Stimulated activated CD8-positive, alpha-beta memory T cell treated with anti-CD3 and anti-CD28 coated beads, Interleukin-7, amount 100 ng/mL, for 4 hours (primary cell): ENCODE measurements around the gene ESRRB.
"Not testable (repeated sequence)": the region's sequence is repeated elsewhere in the genome, so short reads cannot be mapped to it uniquely, and the experiment has no call there.

ENCODE experiments used
- DNase-seq, 2 donors: peaks; one replicate each; pipeline ENCODE4 v3.0.0-alpha.2; 2020; ENCODE audit warnings: low read depth in 2 of 2

ESRRB gene

GRCh38 chr14:76497550-76498462 is 121.9 kb downstream of the ESRRB start:
- no peak for DNase-seq

DNA sequence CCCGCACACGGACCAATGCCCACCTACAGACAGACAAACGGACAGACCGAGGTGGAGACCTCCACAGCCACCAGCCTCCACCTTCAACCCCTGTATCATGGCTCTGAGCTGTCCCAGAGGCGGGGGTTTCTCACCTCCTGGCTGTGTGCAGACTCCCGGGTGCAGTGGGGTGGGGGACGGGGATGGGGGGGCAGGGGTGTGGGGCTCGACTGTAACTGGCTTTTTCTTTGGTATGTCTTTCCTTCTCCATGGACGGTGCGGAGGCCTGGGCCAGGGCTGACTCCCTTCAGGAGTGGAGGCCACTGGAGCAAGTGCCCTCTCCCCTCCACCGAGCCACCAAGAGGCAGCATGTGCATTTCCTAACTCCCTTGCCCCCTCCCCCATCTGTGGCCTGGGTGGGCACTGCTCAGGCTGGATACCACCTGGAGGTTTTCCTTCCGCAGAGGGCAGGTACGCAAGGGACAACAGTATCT is 122.6 kb downstream of the ESRRB start:
- DNase-seq: no peak

DNA sequence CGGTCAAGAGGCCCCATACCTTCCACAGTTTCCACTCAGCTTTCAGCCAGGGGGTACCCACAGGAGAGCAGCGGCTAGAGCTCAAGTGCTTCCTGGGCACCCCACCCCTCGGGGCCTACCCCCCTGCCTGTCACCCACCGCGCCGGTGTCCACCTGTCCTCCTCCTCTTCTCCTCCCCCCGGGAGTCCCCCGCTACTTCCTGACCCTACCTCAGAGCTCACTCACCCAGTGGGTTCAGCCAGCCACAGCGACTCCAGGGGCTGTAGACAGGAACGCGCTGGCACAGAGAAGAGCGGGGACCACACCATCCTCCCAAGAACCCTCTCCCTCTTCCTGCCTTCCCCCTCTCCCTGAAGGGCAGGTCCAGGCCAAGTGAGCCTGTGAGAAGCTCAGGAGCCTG is 123.0 kb downstream of the ESRRB start:
- no peak for DNase-seq

- no peak for DNase-seq
These were observed 123.5 kb downstream of the ESRRB start for GRCh38 chr14:76499399-76499798.

DNA sequence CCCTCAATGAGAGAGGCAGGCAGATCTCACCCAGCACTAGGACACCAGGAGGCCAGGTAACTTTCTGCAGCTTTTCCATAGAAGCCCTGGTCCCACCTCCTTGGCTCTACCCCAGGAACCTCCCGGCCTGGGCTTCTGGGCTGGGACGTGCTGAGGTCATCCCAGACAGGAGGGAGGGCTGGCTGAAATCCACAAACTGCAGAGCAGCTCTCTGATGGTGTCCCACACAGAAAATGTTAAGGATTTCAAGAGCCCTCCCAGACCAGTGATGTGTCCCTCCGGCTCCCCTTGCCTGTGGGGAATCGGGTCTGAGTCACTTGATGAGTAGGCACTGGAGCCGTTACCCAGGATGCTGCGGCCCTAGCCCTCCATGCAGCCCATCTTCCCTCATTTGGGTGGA is 124.1 kb downstream of the ESRRB start:
- DNase-seq: no peak

GRCh38 chr14:76500480-76500879 is 124.5 kb downstream of the ESRRB start:
- DNase-seq: no peak

- no peak for DNase-seq
These were observed 125.3 kb downstream of the ESRRB start for GRCh38 chr14:76501156-76501720.

GRCh38 chr14:76502219-76502618 is 126.3 kb downstream of the ESRRB start:
- no peak for DNase-seq

DNA sequence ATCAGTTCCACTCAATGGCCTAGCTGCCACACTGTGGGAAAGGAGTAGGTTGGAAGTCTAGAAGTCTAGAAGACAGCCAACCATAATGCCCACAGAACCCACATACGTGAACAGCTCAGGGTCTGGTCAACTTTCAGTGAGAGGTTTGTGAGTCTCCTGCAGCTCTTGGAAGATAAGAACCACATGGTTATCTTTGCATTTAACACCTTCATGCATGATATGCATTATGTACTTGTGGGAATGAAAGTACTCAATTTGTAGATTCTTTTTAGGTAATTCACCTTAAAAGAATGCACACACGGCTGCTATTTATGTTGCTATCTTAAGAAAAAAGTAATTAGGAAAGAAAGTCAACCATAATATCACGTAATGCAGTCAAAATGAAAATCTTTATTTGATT is 126.7 kb downstream of the ESRRB start:
- DNase-seq: no peak

DNA sequence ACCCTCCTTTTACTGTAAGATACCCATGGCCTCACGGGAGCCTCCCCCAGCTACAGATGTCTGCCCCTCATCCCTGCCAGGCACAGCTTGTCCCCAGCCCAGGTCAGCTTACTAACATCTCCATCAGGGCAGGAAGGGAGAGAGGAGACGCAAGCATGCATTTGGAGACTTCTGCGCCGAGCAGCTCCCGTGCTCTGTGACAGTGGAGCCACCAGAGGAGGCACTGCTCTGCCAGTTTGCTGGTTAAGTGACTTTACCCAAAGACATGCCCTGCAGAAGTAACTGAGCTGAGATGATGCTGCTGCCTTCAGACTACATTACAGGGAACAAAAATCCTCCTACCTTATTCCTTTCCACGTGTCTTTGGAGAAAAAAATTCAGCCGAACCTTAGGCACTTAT is 133.4 kb downstream of the ESRRB start:
- DNase-seq: no peak

- DNase-seq: no peak
These were observed 134.2 kb downstream of the ESRRB start for GRCh38 chr14:76510181-76510580.

DNA sequence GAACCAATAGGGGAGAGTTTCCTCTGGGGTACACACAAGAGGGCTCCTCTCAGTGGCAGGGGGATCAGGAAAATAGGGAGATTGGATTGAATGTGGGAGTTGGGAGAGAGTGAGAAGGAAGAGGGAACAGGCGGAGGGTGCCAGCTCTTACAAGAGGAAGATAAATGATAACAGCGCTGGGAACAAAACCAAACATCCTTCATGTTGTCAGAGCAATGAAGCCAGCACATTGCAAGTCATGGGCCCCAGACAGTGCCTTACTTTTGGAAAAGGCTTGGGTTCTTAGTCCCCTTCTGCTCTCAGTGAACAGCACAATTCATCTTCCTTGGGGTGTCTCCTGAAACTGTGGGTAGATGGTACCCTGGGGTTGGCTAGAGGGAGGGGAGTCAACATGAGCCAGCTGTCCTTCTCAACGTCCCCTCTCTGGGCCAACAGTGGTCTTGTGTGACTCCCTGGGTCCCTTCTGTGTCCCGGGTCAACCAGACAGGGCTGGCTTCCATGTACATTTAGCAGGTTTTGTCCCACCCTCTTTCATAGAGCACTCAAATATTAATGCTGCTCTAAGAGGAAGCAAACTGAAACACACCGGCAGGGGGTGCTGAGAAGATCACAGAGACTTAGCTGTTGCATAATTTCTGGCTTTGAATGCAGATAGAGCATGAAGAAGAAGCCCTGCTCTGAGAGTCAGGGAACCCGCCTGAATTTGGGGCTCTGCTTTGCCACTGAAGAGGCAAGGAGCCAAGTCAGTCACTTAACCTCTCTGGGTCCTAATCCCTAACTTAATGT is 138.5 kb downstream of the ESRRB start:
- no peak for DNase-seq

DNA sequence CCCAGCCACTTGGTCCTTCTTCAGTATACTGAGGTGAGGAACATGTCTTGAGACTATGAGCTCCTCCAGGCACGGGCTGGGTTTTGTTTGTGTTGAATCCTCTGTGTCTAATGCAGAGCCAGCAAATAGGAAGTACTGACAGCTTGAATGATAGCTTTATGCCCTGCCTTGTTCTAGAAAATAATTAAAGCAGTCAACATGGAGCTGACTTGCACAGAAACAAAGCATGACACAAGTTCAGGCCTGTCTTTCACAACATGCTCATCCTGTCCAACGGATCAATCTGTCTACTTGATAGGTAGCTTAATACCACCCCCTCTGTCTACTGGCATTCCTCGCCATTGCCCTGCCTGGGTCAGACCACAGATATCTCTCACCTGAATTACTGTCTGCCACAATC is 140.9 kb downstream of the ESRRB start:
- DNase-seq: no peak

- no peak for DNase-seq
These were observed 142.4 kb downstream of the ESRRB start for GRCh38 chr14:76518366-76518765.

DNA sequence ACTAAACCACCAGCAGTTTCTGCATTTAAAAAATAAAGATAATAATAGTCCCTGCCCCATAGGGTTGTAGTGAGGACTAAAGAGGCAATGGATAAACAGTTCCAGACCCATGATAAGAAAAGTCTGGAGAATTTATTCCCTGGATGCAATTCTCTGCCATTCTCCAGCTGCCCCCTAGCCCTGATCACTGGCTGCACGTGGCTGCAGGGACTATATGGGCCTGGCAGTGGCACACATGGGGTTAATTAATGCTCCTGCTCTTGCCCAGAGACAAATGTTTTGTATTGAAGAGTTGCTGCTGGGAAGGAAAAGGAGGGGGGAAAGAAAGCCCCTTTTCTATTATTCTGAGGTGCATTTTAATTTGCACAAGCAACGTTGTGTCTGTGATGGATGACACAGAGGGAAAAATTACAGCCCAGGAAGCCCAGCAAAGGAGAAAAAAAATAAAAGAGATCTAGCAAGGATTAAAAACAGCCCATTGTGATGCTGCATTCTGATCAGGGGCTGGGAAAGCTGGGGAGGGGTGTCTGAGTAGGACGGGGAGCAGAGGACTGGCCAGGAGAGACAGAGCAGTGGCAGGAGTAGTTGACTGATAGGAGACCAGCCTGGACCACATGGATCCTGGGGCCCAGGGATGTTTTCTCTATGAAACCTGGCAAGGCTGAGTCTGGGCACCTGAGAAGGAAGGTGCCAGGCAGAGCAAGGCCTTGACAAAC is 149.3 kb downstream of the ESRRB start:
- DNase-seq: no peak

GRCh38 chr14:76531085-76531484 is 155.1 kb downstream of the ESRRB start:
- no peak for DNase-seq

DNA sequence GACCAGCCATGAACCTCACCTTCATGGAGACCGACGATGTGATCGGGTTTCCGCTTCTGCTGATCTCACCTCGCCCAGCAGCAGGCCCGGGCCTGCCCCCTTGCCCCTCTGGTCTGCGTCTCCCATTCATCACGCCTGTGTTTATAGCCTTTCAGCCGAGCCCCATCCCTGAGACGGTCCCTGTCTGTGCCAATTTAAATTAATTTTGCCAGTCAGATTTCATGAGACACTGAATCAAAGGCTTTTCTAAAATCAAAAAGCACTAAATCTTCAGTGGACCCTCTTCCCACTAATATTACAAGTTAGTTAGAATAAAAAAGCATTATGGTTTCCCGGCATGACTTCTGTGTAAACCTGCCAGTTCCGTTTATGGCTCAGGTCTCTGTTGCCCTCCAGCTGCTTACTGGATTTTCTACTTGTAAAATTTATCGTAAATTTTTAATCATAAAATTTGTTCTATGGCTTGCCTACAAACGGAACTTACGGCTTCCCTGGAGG is 155.9 kb downstream of the ESRRB start:
- DNase-seq: no peak

- DNase-seq: not testable (repeated sequence)
These were observed 160.7 kb downstream of the ESRRB start for GRCh38 chr14:76536636-76537035.

DNA sequence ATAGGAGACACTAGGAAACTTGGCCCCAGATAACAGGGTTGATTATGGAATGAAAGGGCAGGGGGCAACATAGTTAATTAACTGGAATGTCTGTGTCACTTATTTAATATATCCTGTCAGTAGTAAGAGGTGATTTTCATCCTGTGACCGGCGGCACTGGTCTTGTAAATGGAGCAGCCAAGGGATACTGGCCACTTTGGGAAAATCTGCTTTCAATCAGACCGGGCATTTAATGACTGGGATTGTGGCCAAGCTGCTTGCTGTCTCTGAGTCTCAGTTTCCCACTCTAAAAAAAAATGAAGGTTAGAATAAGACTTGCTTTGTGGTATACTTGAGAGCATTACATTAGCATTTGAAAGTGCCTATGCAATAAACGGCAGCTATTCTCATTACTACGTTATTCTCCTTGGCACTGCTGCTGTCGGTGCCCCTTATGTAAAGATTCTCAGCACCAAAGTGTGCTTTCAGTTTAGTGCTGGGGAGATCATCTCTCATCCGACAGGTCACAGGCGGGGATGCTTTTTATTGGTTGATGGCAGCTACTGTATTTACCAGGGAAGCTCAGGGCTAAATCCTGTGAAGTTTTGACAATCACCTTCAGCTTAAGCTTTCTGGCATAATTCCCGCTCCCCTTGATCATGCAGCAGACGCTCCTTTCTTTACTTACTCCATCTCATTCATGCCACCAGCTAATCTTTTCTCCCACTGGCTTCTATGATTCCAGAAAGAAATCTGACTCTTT is 162.1 kb downstream of the ESRRB start:
- DNase-seq: no peak

- DNase-seq: no peak
These were observed 162.7 kb downstream of the ESRRB start for GRCh38 chr14:76538648-76539008.

DNA sequence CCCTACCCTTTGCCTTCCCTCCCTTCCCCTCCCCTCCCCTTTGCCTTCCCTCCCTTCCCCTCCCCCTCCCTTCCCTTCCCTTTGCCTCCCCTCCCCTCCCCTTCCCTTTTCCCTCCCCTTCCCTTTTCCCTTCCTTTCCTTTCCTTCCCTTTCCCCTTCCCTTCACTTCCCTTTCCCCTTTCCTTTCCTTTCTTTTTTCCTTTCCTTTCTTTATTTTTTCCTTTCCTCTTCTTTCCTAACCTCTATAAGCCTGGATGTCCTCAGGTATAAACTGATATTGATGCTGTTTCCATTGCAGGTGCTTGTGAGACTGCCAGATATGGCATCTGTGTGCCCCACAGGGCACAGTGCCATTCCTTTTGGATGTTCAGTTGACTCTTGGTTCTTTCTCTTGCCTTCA is 163.2 kb downstream of the ESRRB start:
- DNase-seq: no peak
